OCI-LY7 (cell line): ENCODE measurements around the gene HRH1. TPM values are rescaled to one million over a fixed set of nuclear protein-coding genes. Genes with fewer than 3 reads are reported as not detected.

Source experiments
- BruUV-seq: library from RNA; stranded (reverse); fragments of 400-500 nt; replicated peaks from 2 replicates; lab custom pipeline; 2021; lab: Mats Ljungman, UMichigan
- CTCF ChIA-PET: fragments of 300-600 bp; sonication (Branson Sonifier 250); formaldehyde crosslinking; loops from one replicate; lab custom pipeline; 2022; ENCODE audit warnings: antibody characterized with exemption; ENCODE audit not compliant: unreplicated experiment; lab: Charles Lee
- POLR2A ChIA-PET: fragments of 300-600 bp; sonication (Branson Sonifier 250); formaldehyde crosslinking; loops from one replicate; lab custom pipeline; 2022; ENCODE audit warnings: antibody characterized with exemption; lab: Charles Lee
- DNase-seq: peaks from one replicate; pipeline ENCODE4 v3.0.0-alpha.2; 2015; ENCODE audit warnings: low spot score
- H2AFZ ChIP-seq: fragments of 200-600 bp; sonication (generic), shearing (Covaris generic); 2 replicates; pipeline ENCODE4 v1.6.1; 2014; ENCODE audit warnings: mild to moderate bottlenecking, antibody characterized with exemption, low read length, moderate library complexity
- H3K27ac ChIP-seq: fragments of 200-600 bp; sonication (generic); 2 replicates; pipeline ENCODE4 v1.5.1; 2014; ENCODE audit warnings: mixed run types, low read depth, mild to moderate bottlenecking, moderate library complexity, low read length, inconsistent platforms; ENCODE audit not compliant: poor library complexity, severe bottlenecking
- H3K36me3 ChIP-seq: fragments of 200-600 bp; sonication (generic); 2 replicates; pipeline ENCODE4 v1.6.1; 2014; ENCODE audit warnings: mild to moderate bottlenecking, antibody characterized with exemption, low read length, moderate library complexity, mixed read lengths; ENCODE audit not compliant: insufficient read depth
- H3K4me1 ChIP-seq: fragments of 200-600 bp; sonication (generic); 2 replicates; pipeline ENCODE4 v1.5.1; 2014; ENCODE audit warnings: mild to moderate bottlenecking, low read length; ENCODE audit not compliant: insufficient read depth, poor library complexity, severe bottlenecking
- H3K4me2 ChIP-seq: fragments of 200-600 bp; sonication (generic); 2 replicates; pipeline ENCODE4 v1.6.1; 2014; ENCODE audit warnings: mild to moderate bottlenecking, low read length
- H3K4me3 ChIP-seq: fragments of 200-600 bp; sonication (generic); 2 replicates; pipeline ENCODE4 v1.5.1; 2014; ENCODE audit warnings: mild to moderate bottlenecking, low read depth, low read length; ENCODE audit not compliant: poor library complexity, severe bottlenecking
- H3K79me2 ChIP-seq: fragments of 200-600 bp; sonication (generic); 2 replicates; pipeline ENCODE4 v1.6.1; 2016; ENCODE audit warnings: low read depth, mild to moderate bottlenecking, low read length, moderate library complexity, mixed read lengths; ENCODE audit not compliant: insufficient read depth
- H3K9me2 ChIP-seq: fragments of 200-600 bp; sonication (generic); 2 replicates; pipeline ENCODE4 v1.6.1; 2016; ENCODE audit warnings: mild to moderate bottlenecking, low read length, mixed read lengths; ENCODE audit not compliant: insufficient read depth
- H3K9me3 ChIP-seq: fragments of 200-600 bp; sonication (generic); 2 replicates; pipeline ENCODE4 v1.6.1; 2014; ENCODE audit warnings: mild to moderate bottlenecking, mixed run types, low read length, mixed read lengths
- H4K20me1 ChIP-seq: fragments of 200-600 bp; sonication (generic); 2 replicates; pipeline ENCODE4 v1.6.1; 2014; ENCODE audit warnings: mild to moderate bottlenecking, antibody characterized with exemption, low read length, moderate library complexity, mixed read lengths; ENCODE audit not compliant: insufficient read depth
- CTCF ChIP-seq: fragments of 200-600 bp; sonication (generic); conservative IDR thresholded peaks from 2 replicates; pipeline ENCODE4 v1.5.1; 2014; ENCODE audit warnings: mild to moderate bottlenecking, antibody characterized with exemption, low read length, moderate library complexity, mixed read lengths
- EZH2phosphoT487 ChIP-seq: fragments of 200-600 bp; sonication (generic); IDR thresholded peaks from 2 replicates; pipeline ENCODE4 v1.6.1; 2018; ENCODE audit warnings: low read depth, borderline replicate concordance, mild to moderate bottlenecking, mixed run types, antibody characterized with exemption, low read length, moderate library complexity, mixed read lengths
- intact Hi-C: fragments of 100-400 bp; cut with micrococcal nuclease; formaldehyde crosslinking; loops from one replicate; pipeline ENCODE4 v1.10.0; 2022; ENCODE audit not compliant: unreplicated experiment
- total RNA-seq, 2 experiments: library from RNA; depleted of rRNA in 1 of 2; stranded (reverse); fragments of >200 nt in 1 of 2; shearing (Covaris generic) in 1 of 2; gene quantifications; 2 replicates each; pipeline ENCODE4 v1.2.3, GENCODE V29; 2014 to 2022

HRH1 gene
- total RNA-seq, 2 experiments from 2014 or later = not detected

DNA sequence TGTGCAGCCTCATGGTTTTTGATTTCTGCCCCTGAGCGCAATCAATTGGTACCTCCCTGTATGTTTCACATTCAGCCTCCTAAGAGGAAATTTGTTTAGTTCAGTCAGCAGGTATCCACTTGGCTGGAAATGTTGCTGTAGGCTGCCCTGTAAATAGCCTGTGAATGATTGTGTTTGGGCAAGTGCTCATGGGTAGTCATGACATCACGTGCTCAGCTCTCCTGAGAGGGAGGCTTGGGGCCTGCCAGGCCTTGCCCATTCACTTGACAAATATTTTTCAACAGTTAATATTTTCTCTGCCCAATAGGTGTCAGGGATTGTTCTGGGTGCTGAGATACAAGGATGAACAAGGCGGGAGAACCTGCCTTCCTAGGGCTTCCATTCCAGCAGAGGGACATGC lies 13.3 kb downstream of the HRH1 start:
- DNase-seq = no peak
- no peak for TF ChIP-seq CTCF
- TF ChIP-seq EZH2phosphoT487 = no peak
- Histone ChIP-seq H4K20me1 (no peaks in the 10 kb centered on the region), H3K4me1 (no peaks in the 10 kb centered on the region), H3K4me3 (no peak overlapping the region), H3K36me3 (no peaks in the 10 kb centered on the region), H3K4me2 (no peak overlapping the region), H3K9me3 (no peaks in the 10 kb centered on the region), H2AFZ (no peak overlapping the region; the same call in 1 of the 2 replicates), H3K9me2 (no peaks in the 10 kb centered on the region), H3K79me2 (no peaks in the 10 kb centered on the region), H3K27ac (no peak overlapping the region)
- no TSS peak for BruUV-seq
- intact Hi-C loops = no loop called here
- ChIA-PET CTCF (no interaction called here), POLR2A (interaction anchor here (0.7 kb wide), 1 partner anchor 1643 kb away, joined by 4 read pairs; no protein-coding TSS in a partner anchor)

GRCh38 chr3:11168406-11168805 lies 14.1 kb downstream of the HRH1 start:
- Histone ChIP-seq H3K9me2 (no peaks in the 10 kb centered on the region), H3K4me2 (no peak overlapping the region), H3K4me3 (no peak overlapping the region), H2AFZ (no peak overlapping the region), H3K27ac (no peak overlapping the region), H4K20me1 (no peaks in the 10 kb centered on the region), H3K4me1 (no peaks in the 10 kb centered on the region), H3K79me2 (no peaks in the 10 kb centered on the region), H3K36me3 (no peaks in the 10 kb centered on the region), H3K9me3 (no peaks in the 10 kb centered on the region)
- DNase-seq = no peak
- TF ChIP-seq EZH2phosphoT487 (no peak), CTCF (no peak)
- no TSS peak for BruUV-seq
- ChIA-PET POLR2A (no interaction called here), CTCF (no interaction called here)
- intact Hi-C loops = no loop called here

- Histone ChIP-seq H3K36me3 (no peaks in the 10 kb centered on the region), H3K4me2 (no peak overlapping the region), H3K9me2 (no peaks in the 10 kb centered on the region), H3K9me3 (no peaks in the 10 kb centered on the region), H3K4me3 (no peak overlapping the region), H3K4me1 (no peaks in the 10 kb centered on the region), H3K79me2 (no peaks in the 10 kb centered on the region), H2AFZ (no peak overlapping the region), H4K20me1 (no peaks in the 10 kb centered on the region), H3K27ac (no peak overlapping the region)
- intact Hi-C loops = no loop called here
- no TSS peak for BruUV-seq
- TF ChIP-seq CTCF (no peak), EZH2phosphoT487 (no peak)
- CTCF ChIA-PET = no interaction called here
- no peak for DNase-seq
- POLR2A ChIA-PET = interaction anchor here (0.6 kb wide), 2 partner anchors 58 to 62 kb away, joined by 3 to 4 read pairs; no protein-coding TSS in a partner anchor
Measured at GRCh38 chr3:11168881-11169805, 14.8 kb downstream of the HRH1 start.
